Lung microvascular endothelial cell (primary cell): ENCODE measurements around the gene QRICH2. TPM values are rescaled to one million over a fixed set of nuclear protein-coding genes. Genes with fewer than 3 reads are reported as not detected.
"Not testable (repeated sequence)": the region's sequence is repeated elsewhere in the genome, so short reads cannot be mapped to it uniquely, and the experiment has no call there.

Experiments
- DNase-seq, 2 donors: peaks; one replicate each; pipeline versions ENCODE4 v3.0.0 to v3.0.0-alpha.2; 2010; ENCODE audit warnings: low read depth in 2 of 2
- total RNA-seq: library from RNA; depleted of rRNA; stranded (reverse); fragments of >200 nt; gene quantifications from 2 replicates; pipeline ENCODE4 v1.2.1, GENCODE V29; 2014

The QRICH2 gene
- total RNA-seq: 5.2 and 12.1 TPM in 2 replicates

- no peak for DNase-seq
Observed at GRCh38 chr17:76307966-76308338, at the start of gene QRICH2. TSS of gene QRICH2 (minus strand) at chr17:76308276. CDS start at chr17:76307998, 278 bp downstream.

GRCh38 chr17:76357597-76358158 is 49.6 kb upstream of the QRICH2 start:
- DNase-seq: no peak

- no peak for DNase-seq
Observed at GRCh38 chr17:76356803-76357456, 48.9 kb upstream of the QRICH2 start.

- no peak for DNase-seq
Observed at GRCh38 chr17:76354747-76355310, 46.8 kb upstream of the QRICH2 start.

GRCh38 chr17:76354317-76354729 is 46.2 kb upstream of the QRICH2 start:
- DNase-seq: no peak

- DNase-seq: peak; percentile 92 to 95
Observed at GRCh38 chr17:76353599-76354316, 45.7 kb upstream of the QRICH2 start, which contains the start of gene PRPSAP1. TSS of gene PRPSAP1 (minus strand) at chr17:76353916. CDS start at chr17:76353703, 213 bp downstream.

- DNase-seq: peak in 1 of 2 donors; percentile 49
Observed at GRCh38 chr17:76353004-76353598, 45.0 kb upstream of the QRICH2 start.

GRCh38 chr17:76351526-76352071 is 43.5 kb upstream of the QRICH2 start:
- peak in 1 of 2 donors; percentile 82 for DNase-seq

- no peak for DNase-seq
Observed at GRCh38 chr17:76350463-76350862, 42.4 kb upstream of the QRICH2 start.

GRCh38 chr17:76346936-76347335 is 38.9 kb upstream of the QRICH2 start:
- DNase-seq: not testable (repeated sequence)

GRCh38 chr17:76345377-76345974 is 37.4 kb upstream of the QRICH2 start:
- DNase-seq: no peak

GRCh38 chr17:76343106-76343505 is 35.0 kb upstream of the QRICH2 start:
- DNase-seq: no peak

- DNase-seq: no peak
Observed at GRCh38 chr17:76341301-76341700, 33.2 kb upstream of the QRICH2 start.

- DNase-seq: peak in 1 of 2 donors; percentile 48
Observed at GRCh38 chr17:76337413-76337777, 29.3 kb upstream of the QRICH2 start.

- no peak for DNase-seq
Observed at GRCh38 chr17:76336756-76337412, 28.8 kb upstream of the QRICH2 start.

GRCh38 chr17:76335716-76336381 is 27.8 kb upstream of the QRICH2 start:
- no peak for DNase-seq

- no peak for DNase-seq
Observed at GRCh38 chr17:76333673-76334505, 25.8 kb upstream of the QRICH2 start.

GRCh38 chr17:76331083-76331482 is 23.0 kb upstream of the QRICH2 start:
- DNase-seq: no peak

- DNase-seq: no peak
Observed at GRCh38 chr17:76329664-76330063, 21.6 kb upstream of the QRICH2 start.
